ENCODE data around the gene FAM241A. TPM values are rescaled to one million over a fixed set of nuclear protein-coding genes. Genes with fewer than 3 reads are reported as not detected.
"Not testable (repeated sequence)": the region's sequence is repeated elsewhere in the genome, so short reads cannot be mapped to it uniquely, and the experiment has no call there.

The FAM241A gene
- 6.7 and 7.1 TPM in 2 replicates for total RNA-seq

DNA sequence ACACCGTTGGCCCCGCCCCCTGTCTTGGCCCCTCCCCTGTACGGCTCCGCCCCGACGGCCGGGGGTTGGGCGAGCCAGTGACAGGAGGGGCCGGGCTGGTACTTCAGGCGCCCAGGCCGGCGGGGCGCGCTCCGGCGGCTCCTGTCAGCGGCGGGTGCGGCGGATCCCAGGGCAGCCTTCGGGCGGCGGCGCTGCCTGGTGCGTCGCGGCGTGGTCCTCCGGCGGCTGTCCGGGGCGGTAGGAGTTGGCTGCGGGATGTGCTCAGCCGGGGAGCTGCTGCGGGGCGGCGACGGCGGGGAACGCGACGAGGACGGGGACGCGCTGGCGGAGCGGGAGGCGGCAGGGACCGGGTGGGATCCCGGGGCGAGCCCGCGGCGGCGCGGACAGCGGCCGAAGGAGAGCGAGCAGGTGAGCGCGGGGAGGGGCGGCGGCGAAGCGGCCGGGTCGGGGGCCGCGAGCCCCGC lies at the start of gene FAM241A:
FAM241A (plus strand) TSS at position 129 of the 464 bp plus-strand sequence; CDS start at position 256, 127 bp downstream.
- Mint-ChIP-seq H3K27ac (peak within 1 kb of the TSS; percentile 97), H3K27me3 (ENCODE audit: insufficient read depth) (no peaks in the 10 kb centered on the region), H3K36me3 (ENCODE audit: low read depth) (peaks cover 7% of the 10 kb centered on the region), H3K4me3 (peak within 1 kb of the TSS; percentile 98), H3K9me3 (no peaks in the 10 kb centered on the region), H3K4me1 (ENCODE audit: low read depth) (peaks cover 47% of the 10 kb centered on the region)
- peak; percentile 80 for DNase-seq (ENCODE audit: low spot score)
- intact Hi-C loops (cut with micrococcal nuclease): loop anchor here (1.0 to 5.0 kb wide), 4 partner anchors 15 to 492 kb away; partner anchors contain the start of gene LARP7

DNA sequence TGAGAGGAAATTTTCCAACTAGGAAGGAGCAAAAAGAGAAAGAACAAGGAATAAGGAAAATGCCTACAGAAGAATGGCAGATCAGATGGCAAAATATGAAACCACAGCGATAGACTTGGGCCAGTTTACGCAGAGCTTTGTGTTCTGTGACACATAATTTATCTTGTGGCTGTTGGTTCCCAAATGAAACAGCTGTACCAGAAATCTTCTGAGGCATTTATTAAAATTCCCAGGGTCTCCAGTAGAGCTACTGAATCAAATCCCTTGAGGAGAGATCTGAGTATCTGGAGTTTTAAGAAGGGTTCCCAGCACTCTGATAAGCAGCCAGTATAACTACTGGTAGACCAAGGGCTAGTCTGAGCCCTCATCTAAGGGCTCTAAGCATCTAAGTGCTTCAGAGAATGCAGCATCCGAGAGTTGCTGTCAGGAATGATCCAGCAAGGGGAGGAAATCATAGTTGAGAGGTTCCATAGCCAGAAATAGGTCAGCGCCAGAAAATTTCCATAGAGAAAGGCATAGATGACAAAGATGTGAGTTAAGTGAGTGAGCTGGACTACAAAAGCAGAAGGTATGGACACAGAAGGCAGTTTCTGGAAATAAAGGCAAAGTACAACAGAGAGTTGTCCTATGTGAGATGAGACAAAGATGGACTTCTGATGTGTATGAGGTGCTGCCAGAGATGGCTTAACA lies 46.3 kb upstream of the FAM241A start:
- intact Hi-C loops (cut with micrococcal nuclease): loop anchor here (1.0 to 5.0 kb wide), 6 partner anchors 47 to 668 kb away; no protein-coding TSS in a partner anchor
- H3K4me3 Mint-ChIP-seq: no peak overlapping the region
- H3K36me3 Mint-ChIP-seq (ENCODE audit: low read depth): no peaks in the 10 kb centered on the region

DNA sequence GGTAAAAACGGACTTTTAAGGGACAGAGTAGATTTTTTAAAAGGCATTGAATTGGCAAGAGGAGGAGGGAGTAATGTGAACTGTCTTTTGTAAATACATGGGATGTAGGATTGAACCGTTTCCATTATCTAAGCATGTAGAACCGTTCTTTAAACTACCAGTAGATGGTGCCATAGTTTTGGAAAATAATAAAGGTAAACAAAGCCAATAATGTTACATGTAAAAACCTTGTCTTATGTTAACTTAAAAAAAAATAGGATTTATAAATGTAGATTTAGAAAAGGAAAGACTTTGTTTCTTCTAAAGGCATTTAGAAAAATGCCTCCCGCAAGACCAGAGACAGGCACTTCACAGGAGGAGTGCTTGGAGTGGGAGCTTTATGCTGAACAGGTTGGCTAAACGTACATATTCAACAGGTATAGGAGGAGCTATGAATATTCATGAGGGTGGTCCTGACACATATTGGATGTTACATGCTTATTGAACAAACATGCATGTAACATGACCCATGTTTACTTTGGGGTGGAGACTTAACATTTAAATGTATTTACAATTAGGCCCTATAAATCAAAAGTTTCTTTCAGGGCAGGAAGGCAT lies 45.5 kb upstream of the FAM241A start:
- H3K27ac Mint-ChIP-seq: no peak overlapping the region
- H3K36me3 Mint-ChIP-seq (ENCODE audit: low read depth): no peaks in the 10 kb centered on the region
- H3K9me3 Mint-ChIP-seq: no peaks in the 10 kb centered on the region
- DNase-seq (ENCODE audit: low spot score): no peak
- peaks cover 20% of the 10 kb centered on the region for H3K4me1 Mint-ChIP-seq (ENCODE audit: low read depth)
- H3K4me3 Mint-ChIP-seq: no peak overlapping the region
- intact Hi-C loops (cut with micrococcal nuclease): loop anchor here (1.0 to 5.0 kb wide), 7 partner anchors 47 to 668 kb away; no protein-coding TSS in a partner anchor
- peaks cover 22% of the 10 kb centered on the region for H3K27me3 Mint-ChIP-seq (ENCODE audit: insufficient read depth)

More for the DNA sequence above, 46.3 kb upstream of the FAM241A start:
- Mint-ChIP-seq H3K9me3 (no peaks in the 10 kb centered on the region), H3K27me3 (ENCODE audit: insufficient read depth) (peaks cover 24% of the 10 kb centered on the region), H3K4me1 (ENCODE audit: low read depth) (peaks cover 20% of the 10 kb centered on the region), H3K27ac (no peak overlapping the region)
- no peak for DNase-seq (ENCODE audit: low spot score)

DNA sequence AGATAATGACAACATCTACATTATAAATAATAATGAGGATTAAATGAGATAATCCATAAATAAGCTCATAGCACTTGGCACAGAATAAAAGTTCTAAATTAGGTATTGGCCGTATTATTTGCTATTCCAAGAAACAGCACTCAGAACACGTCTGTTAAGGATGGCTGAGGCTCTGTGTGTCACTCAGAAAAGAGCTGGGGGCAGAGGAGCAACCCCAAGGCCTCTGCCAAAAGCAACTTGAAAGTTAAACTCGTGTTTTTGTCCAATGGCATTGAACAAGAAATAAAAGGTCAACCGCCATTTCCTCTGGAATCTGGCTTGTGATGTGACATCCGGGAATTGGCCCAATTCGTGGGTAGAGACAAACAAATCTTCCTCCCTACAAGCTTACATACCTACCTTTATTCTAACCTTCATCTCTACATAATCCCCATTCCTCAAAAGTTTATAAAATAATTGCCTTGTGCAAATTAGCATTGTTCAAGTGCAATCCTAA lies 42.3 kb upstream of the FAM241A start:
- Mint-ChIP-seq H3K4me3 (no peak overlapping the region), H3K36me3 (ENCODE audit: low read depth) (no peaks in the 10 kb centered on the region), H3K27me3 (ENCODE audit: insufficient read depth) (peaks cover 5% of the 10 kb centered on the region), H3K27ac (no peak overlapping the region), H3K9me3 (no peaks in the 10 kb centered on the region), H3K4me1 (ENCODE audit: low read depth) (peaks cover 20% of the 10 kb centered on the region)
- DNase-seq (ENCODE audit: low spot score): no peak
- intact Hi-C loops (cut with micrococcal nuclease): no loop called here

DNA sequence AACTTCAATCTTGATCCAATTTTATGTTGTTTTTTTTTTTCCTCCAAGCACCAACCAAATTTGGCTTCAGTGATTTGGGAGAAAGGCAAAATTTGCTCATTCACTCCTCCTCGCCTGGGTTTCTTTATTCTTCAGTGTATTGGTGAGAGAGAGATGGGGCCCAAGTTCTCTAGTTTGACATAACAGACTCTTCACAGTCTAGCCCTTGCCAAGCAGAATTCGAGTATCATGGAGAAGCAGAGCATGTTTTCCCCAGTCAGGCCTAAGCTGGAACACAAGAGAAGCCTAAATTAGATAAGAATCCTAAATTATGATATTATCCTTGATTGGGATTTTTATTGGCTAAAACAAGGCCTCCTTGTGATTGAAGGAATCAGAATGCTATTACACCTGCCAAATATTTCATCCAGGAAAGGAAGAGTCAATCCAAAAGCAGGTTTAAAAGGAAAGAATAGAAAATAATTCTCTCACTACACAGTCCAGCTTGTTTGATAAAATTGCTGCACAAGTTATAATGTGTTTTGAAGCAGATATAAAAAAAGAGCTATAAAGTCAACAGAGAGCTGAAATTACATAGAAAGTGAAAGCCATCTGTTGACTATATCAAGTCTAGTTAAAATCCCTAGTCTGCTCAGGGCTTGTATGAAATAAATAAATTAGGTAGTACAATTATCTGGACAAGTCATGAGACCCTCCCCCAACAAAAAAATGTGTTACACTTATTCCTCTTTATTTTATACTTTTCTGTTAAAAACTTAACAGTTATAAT lies 39.9 kb upstream of the FAM241A start:
- DNase-seq (ENCODE audit: low spot score): no peak
- Mint-ChIP-seq H3K27me3 (ENCODE audit: insufficient read depth) (no peaks in the 10 kb centered on the region), H3K27ac (no peak overlapping the region), H3K4me1 (ENCODE audit: low read depth) (peaks cover 20% of the 10 kb centered on the region), H3K36me3 (ENCODE audit: low read depth) (no peaks in the 10 kb centered on the region), H3K4me3 (no peak overlapping the region), H3K9me3 (no peaks in the 10 kb centered on the region)
- intact Hi-C loops (cut with micrococcal nuclease): no loop called here

DNA sequence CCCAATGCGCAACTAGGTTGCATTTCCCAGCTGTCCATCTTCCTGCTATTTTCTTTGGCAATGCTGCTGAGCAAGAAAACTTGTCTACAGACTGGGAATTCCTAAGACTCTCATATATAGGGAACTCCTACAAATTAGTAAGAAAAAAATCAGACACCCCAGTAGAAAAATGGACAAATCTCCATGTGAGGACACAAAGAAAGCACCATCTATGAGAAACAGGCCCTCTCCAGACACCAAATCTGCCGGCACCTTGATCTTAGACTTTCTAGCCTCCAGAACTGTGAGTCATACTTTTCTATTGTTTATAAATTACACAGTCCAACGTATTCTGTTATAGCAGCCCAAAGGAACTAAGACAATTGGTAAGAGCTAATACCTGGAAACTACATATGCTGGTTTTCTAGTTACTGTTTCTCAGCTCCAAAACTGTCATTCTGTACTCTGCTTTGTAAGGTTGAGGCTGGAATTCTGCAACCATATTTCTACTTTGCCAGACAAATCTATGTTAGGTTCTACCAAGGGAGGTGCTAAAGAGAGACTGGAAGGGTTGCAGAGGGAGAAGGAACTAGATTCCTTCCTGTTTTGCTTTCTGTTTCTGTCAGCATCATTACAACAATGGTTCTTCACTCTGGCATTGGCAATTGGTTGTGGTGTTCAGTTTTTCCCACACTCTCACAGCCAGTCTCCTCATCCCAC lies 35.7 kb upstream of the FAM241A start:
- Mint-ChIP-seq H3K27ac (peak overlapping the region; percentile 78), H3K27me3 (ENCODE audit: insufficient read depth) (no peaks in the 10 kb centered on the region), H3K36me3 (ENCODE audit: low read depth) (no peaks in the 10 kb centered on the region), H3K4me1 (ENCODE audit: low read depth) (peaks cover 13% of the 10 kb centered on the region), H3K9me3 (no peaks in the 10 kb centered on the region), H3K4me3 (peak overlapping the region; percentile 51)
- intact Hi-C loops (cut with micrococcal nuclease): loop anchor here (1.0 kb wide), 1 partner anchor 10 kb away; no protein-coding TSS in a partner anchor
- no peak for DNase-seq (ENCODE audit: low spot score)

DNA sequence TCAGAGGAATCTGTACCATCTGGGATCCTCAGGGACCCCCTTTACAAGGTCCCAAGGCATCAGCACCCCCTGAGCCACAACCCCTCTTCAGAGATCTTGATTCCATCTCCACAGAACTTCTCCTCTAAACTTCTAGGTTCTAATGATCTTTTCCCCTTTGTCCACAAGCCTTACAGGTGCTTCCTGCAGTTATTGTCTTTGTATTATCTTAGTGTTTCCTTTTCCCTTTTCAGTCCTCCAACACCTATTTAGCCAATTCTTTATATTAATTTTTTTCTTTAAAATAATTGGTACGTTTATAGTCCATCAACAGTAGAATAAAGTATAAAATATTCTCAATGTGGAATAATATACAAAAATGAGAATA lies 35.2 kb upstream of the FAM241A start:
- Mint-ChIP-seq H3K27ac (peak overlapping the region; percentile 78), H3K4me3 (peak overlapping the region; percentile 51), H3K27me3 (ENCODE audit: insufficient read depth) (no peaks in the 10 kb centered on the region), H3K9me3 (no peaks in the 10 kb centered on the region), H3K36me3 (ENCODE audit: low read depth) (no peaks in the 10 kb centered on the region), H3K4me1 (ENCODE audit: low read depth) (peaks cover 13% of the 10 kb centered on the region)
- no peak for DNase-seq (ENCODE audit: low spot score)
- intact Hi-C loops (cut with micrococcal nuclease): no loop called here

DNA sequence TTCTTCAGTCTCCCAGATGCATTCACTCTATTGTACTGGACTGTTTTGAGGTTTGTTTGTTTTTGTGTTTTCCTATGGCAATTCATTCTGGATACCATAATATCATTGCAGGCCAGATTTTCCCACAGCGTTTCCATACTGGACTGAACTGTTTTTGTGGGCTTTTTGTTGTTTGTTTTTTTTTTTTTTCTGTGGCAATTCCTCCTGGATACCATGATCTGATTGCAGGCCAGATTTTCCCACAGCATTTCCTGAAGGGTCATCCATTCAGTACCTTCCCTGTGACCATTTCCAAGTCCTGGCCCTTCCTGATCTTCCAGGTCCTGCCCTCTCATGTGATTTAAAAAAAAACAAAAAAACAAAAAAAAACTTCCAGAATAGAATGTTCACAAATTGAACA lies 33.9 kb upstream of the FAM241A start:
- no peak for DNase-seq (ENCODE audit: low spot score)
- Mint-ChIP-seq H3K27me3 (ENCODE audit: insufficient read depth) (no peaks in the 10 kb centered on the region), H3K9me3 (no peaks in the 10 kb centered on the region), H3K27ac (no peak overlapping the region), H3K36me3 (ENCODE audit: low read depth) (no peaks in the 10 kb centered on the region), H3K4me1 (ENCODE audit: low read depth) (peaks cover 13% of the 10 kb centered on the region), H3K4me3 (no peak overlapping the region)
- intact Hi-C loops (cut with micrococcal nuclease): no loop called here

DNA sequence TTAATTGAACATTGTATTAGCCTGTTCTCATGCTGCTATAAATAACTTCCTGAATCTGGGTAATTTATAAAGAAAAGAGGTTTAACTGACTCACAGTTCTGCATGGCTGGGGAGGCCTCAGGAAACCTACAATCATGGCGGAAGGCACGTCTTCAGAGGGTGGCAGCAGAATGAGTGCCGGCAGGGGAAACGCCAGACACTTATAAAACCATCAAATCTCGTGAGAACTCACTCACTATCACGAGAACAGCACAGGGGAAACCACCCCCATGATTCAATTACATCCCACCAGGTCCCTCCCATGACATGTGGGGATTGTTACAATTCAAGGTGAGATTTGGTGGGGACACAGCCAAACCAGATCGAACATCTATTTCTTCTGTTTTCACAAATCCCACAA lies 33.2 kb upstream of the FAM241A start:
- intact Hi-C loops (cut with micrococcal nuclease); H3K4me3 Mint-ChIP-seq; H3K9me3 Mint-ChIP-seq; DNase-seq (ENCODE audit: low spot score); H3K27ac Mint-ChIP-seq; H3K27me3 Mint-ChIP-seq (ENCODE audit: insufficient read depth); H3K36me3 Mint-ChIP-seq (ENCODE audit: low read depth): not testable (repeated sequence)
- H3K4me1 Mint-ChIP-seq (ENCODE audit: low read depth): peaks cover 13% of the 10 kb centered on the region

DNA sequence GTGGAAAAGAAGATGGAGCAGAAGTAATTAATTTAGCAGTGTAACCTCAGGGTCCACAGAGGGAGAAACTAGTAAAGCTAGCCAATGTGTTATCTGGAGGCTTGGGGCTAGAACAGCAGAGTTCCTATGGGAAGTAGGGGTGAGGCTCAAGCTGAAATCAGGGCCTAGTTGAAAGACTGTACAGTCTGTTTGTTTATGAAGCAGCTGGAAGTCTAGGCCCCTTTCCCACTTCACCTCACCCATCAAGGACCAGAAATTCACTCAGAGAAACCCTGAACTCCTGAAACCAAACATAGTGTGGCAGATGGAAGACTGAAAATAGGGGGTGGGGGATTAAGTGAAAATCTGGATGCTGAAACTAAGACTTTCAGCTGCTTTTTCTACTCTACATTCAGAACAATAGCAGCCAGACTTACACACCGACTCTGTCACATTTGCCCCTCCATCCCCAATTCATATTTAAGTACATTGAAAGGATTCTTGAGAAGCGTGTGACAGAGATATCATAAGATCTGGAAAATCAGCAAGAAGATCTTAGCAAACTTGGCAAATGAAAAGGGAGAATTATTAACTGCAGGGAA lies 32.6 kb upstream of the FAM241A start:
- no peak for DNase-seq (ENCODE audit: low spot score)
- Mint-ChIP-seq H3K27ac (no peak overlapping the region), H3K9me3 (no peaks in the 10 kb centered on the region), H3K27me3 (ENCODE audit: insufficient read depth) (no peaks in the 10 kb centered on the region), H3K36me3 (ENCODE audit: low read depth) (no peaks in the 10 kb centered on the region), H3K4me3 (no peak overlapping the region), H3K4me1 (ENCODE audit: low read depth) (peaks cover 13% of the 10 kb centered on the region)
- intact Hi-C loops (cut with micrococcal nuclease): no loop called here

DNA sequence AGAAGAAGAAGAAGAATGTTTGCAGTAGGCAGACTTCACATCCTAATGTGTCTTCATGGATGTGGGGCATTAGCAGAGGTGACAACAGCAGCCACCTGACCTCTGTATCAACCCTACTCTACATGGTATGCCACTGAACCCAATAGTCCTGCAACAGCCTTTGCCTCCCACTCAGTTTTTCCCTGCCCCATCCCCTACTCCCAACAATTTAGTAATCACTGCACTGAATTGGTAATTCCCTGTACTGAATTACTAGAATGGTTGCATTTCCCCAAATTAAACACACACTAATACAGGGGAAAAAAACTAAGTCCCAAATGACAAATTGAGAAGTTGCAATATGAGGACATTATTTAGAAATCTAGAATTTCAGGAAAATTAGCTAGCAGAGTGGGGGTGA lies 31.4 kb upstream of the FAM241A start:
- Mint-ChIP-seq H3K4me1 (ENCODE audit: low read depth) (peaks cover 18% of the 10 kb centered on the region), H3K27ac (no peak overlapping the region), H3K4me3 (no peak overlapping the region), H3K9me3 (no peaks in the 10 kb centered on the region), H3K27me3 (ENCODE audit: insufficient read depth) (no peaks in the 10 kb centered on the region), H3K36me3 (ENCODE audit: low read depth) (no peaks in the 10 kb centered on the region)
- intact Hi-C loops (cut with micrococcal nuclease): no loop called here
- no peak for DNase-seq (ENCODE audit: low spot score)

DNA sequence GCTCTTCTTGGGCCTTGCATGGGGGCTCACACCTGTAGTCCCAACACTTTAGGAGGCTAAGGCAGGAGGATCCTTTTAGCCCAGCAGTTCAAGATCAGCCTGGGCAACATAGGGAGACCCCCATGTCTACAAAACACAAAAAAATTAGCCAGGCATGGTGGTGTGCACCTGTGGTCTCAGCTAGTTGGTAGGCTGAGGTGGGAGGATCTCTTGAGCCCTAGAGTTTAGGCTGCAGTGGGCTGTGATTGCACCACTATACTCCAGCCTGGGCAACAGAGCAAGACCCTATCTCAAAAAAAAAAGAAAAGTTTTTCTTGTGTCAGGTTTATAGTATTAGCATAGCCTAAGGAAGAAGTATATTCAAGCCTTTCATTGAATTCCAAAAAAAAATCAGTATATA lies 30.8 kb upstream of the FAM241A start:
- peaks cover 17% of the 10 kb centered on the region for H3K4me1 Mint-ChIP-seq (ENCODE audit: low read depth)
- peaks cover 2% of the 10 kb centered on the region for H3K9me3 Mint-ChIP-seq
- no peak overlapping the region for H3K4me3 Mint-ChIP-seq
- no peaks in the 10 kb centered on the region for H3K36me3 Mint-ChIP-seq (ENCODE audit: low read depth)
- no peak overlapping the region for H3K27ac Mint-ChIP-seq
- no peak for DNase-seq (ENCODE audit: low spot score)
- intact Hi-C loops (cut with micrococcal nuclease): no loop called here
- H3K27me3 Mint-ChIP-seq (ENCODE audit: insufficient read depth): no peaks in the 10 kb centered on the region
